H1 (cell line): ENCODE data around the gene RPS27A. TPM values are rescaled to one million over a fixed set of nuclear protein-coding genes. Genes with fewer than 3 reads are reported as not detected.

Source experiments
- CTCF ChIA-PET: fragments of 300-600 bp; sonication (Branson Sonifier 250); formaldehyde crosslinking; loops from one replicate; lab custom pipeline; 2021; ENCODE audit not compliant: partially characterized antibody; lab: Charles Lee
- POLR2A ChIA-PET: fragments of 300-600 bp; sonication (Branson Sonifier 250); formaldehyde crosslinking; loops from one replicate; lab custom pipeline; 2021; ENCODE audit warnings: inconsistent platforms; ENCODE audit not compliant: partially characterized antibody; lab: Charles Lee
- DNase-seq, 2 experiments: peaks; one replicate each; pipeline versions ENCODE4 v3.0.0 to v3.0.0-alpha.2; 2010 to 2022; ENCODE audit warnings: low spot score in 2 of 2, low read depth in 1 of 2, mixed read lengths in 1 of 2
- FAIRE-seq: peaks from 2 replicates; lab custom pipeline; 2011; peaks lifted over from hg19 to GRCh38; lab: Jason Lieb, UNC
- H2AFZ ChIP-seq: 2 replicates; pipeline ENCODE4 v1.8.1; 2012; ENCODE audit warnings: low read length, inconsistent platforms
- H2AK5ac ChIP-seq: 2 replicates; pipeline ENCODE4 v1.6.1; 2013; ENCODE audit warnings: low read depth, low read length
- H2BK120ac ChIP-seq: replicated peaks from 2 replicates; pipeline ENCODE3; 2013; ENCODE audit warnings: low read depth, low read length, inconsistent platforms
- H2BK12ac ChIP-seq: 2 replicates; pipeline ENCODE4 v1.6.1; 2013; ENCODE audit warnings: low read depth, low read length
- H2BK15ac ChIP-seq: 2 replicates; pipeline ENCODE4 v1.6.1; 2013; ENCODE audit warnings: low read length
- H2BK20ac ChIP-seq: 2 replicates; pipeline ENCODE4 v1.6.1; 2013; ENCODE audit warnings: low read length
- H2BK5ac ChIP-seq: 2 replicates; pipeline ENCODE4 v1.6.1; 2013; ENCODE audit warnings: low read depth, low read length
- H3K14ac ChIP-seq: 2 replicates; pipeline ENCODE4 v1.6.1; 2013; ENCODE audit warnings: inconsistent platforms; ENCODE audit not compliant: insufficient read length
- H3K18ac ChIP-seq: 2 replicates; pipeline ENCODE4 v1.6.1; 2013; ENCODE audit warnings: low read length; ENCODE audit errors: extremely low read depth
- H3K23ac ChIP-seq: 2 replicates; pipeline ENCODE4 v1.6.1; 2013; ENCODE audit warnings: inconsistent platforms; ENCODE audit not compliant: insufficient read length
- H3K23me2 ChIP-seq: 2 replicates; pipeline ENCODE4 v1.6.1; 2013; ENCODE audit warnings: low read depth, low read length
- H3K27ac ChIP-seq: 2 replicates; pipeline ENCODE4 v1.6.1; 2011; ENCODE audit warnings: low read depth, low read length, inconsistent platforms
- H3K27me3 ChIP-seq, 4 experiments: replicated peaks in 1 of 4; 1 replicate in 1 of 4; 2 replicates in 3 of 4; pipeline versions ENCODE4 v1.6.1 to v1.8.1; 2011 to 2013; ENCODE audit warnings: low read length in 3 of 4, mild to moderate bottlenecking in 3 of 4, inconsistent platforms in 2 of 4, mixed read lengths in 2 of 4, moderate library complexity in 1 of 4; ENCODE audit not compliant: control insufficient read depth in 3 of 4, insufficient read depth in 3 of 4; ENCODE audit errors: extremely low read depth in 1 of 4
- H3K36me3 ChIP-seq, 4 experiments: 2 replicates each; pipeline versions ENCODE4 v1.6.1 to v1.8.1; 2011 to 2013; ENCODE audit warnings: mild to moderate bottlenecking in 4 of 4, low read length in 3 of 4, moderate library complexity in 2 of 4, control low read depth in 1 of 4, inconsistent platforms in 1 of 4; ENCODE audit not compliant: insufficient read depth in 4 of 4, control insufficient read depth in 2 of 4
- H3K4ac ChIP-seq: replicated peaks from 2 replicates; pipeline ENCODE3; 2013; ENCODE audit warnings: low read length, low read depth, mixed read lengths, inconsistent platforms; ENCODE audit not compliant: insufficient read length
- H3K4me1 ChIP-seq, 4 experiments: replicated peaks in 1 of 4; 1 replicate in 1 of 4; 2 replicates in 3 of 4; pipeline versions ENCODE4 v1.6.1 to v1.8.1; 2011 to 2013; ENCODE audit warnings: low read length in 3 of 4, inconsistent platforms in 2 of 4, mixed read lengths in 1 of 4; ENCODE audit not compliant: insufficient read depth in 4 of 4, control insufficient read depth in 3 of 4
- H3K4me2 ChIP-seq, 2 experiments: 2 replicates each; pipeline versions ENCODE4 v1.6.1 to v1.8.1; 2011 to 2013; ENCODE audit warnings: low read depth in 2 of 2, low read length in 2 of 2, control low read depth in 1 of 2, inconsistent platforms in 1 of 2, mild to moderate bottlenecking in 1 of 2; ENCODE audit not compliant: insufficient read depth in 1 of 2
- H3K4me3 ChIP-seq, 4 experiments: fragments of 200-600, 300-600 bp in 1 of 4; sonication (generic), shearing (Covaris generic), sonication (Bioruptor Twin) in 1 of 4; 2 replicates each; pipeline versions ENCODE4 v1.5.1 to v1.8.1; 2011 to 2016; ENCODE audit warnings: low read length in 4 of 4, low read depth in 3 of 4, control low read depth in 2 of 4, inconsistent platforms in 2 of 4, mild to moderate bottlenecking in 2 of 4, mixed read lengths in 1 of 4, moderate library complexity in 1 of 4; ENCODE audit not compliant: insufficient read depth in 2 of 4; ENCODE audit errors: extremely low read depth in 1 of 4
- H3K56ac ChIP-seq: replicated peaks from 2 replicates; pipeline ENCODE3; 2013; ENCODE audit warnings: low read depth, mild to moderate bottlenecking, mixed read lengths, low read length, inconsistent platforms; ENCODE audit not compliant: insufficient read length
- H3K79me1 ChIP-seq: 2 replicates; pipeline ENCODE4 v1.6.1; 2013; ENCODE audit warnings: low read depth, low read length, control low read depth
- H3K79me2 ChIP-seq, 2 experiments: 2 replicates each; pipeline versions ENCODE4 v1.6.1 to v1.8.1; 2012 to 2013; ENCODE audit warnings: low read length in 2 of 2, mild to moderate bottlenecking in 2 of 2, inconsistent platforms in 1 of 2; ENCODE audit not compliant: insufficient read depth in 2 of 2, control insufficient read depth in 1 of 2
- H3K9ac ChIP-seq, 4 experiments: replicated peaks in 1 of 4; 1 replicate in 1 of 4; 2 replicates in 3 of 4; pipeline versions ENCODE4 v1.6.1 to v1.8.1; 2011 to 2013; ENCODE audit warnings: low read depth in 3 of 4, low read length in 3 of 4, control low read depth in 2 of 4, mild to moderate bottlenecking in 2 of 4, moderate library complexity in 2 of 4, inconsistent platforms in 1 of 4; ENCODE audit errors: extremely low read depth in 1 of 4
- H3K9me3 ChIP-seq, 2 experiments: 2 replicates each; pipeline versions ENCODE4 v1.6.1 to v1.8.1; 2012 to 2013; ENCODE audit warnings: mild to moderate bottlenecking in 2 of 2, moderate library complexity in 2 of 2, control low read depth in 1 of 2, inconsistent platforms in 1 of 2, low read depth in 1 of 2, low read length in 1 of 2, mixed read lengths in 1 of 2; ENCODE audit not compliant: insufficient read depth in 2 of 2
- H4K20me1 ChIP-seq, 2 experiments: replicated peaks in 1 of 2; 2 replicates each; pipeline versions ENCODE3 to v1.8.1; 2011 to 2013; ENCODE audit warnings: inconsistent platforms in 2 of 2, low read length in 2 of 2, mild to moderate bottlenecking in 1 of 2; ENCODE audit not compliant: insufficient read depth in 2 of 2, control insufficient read depth in 1 of 2
- H4K5ac ChIP-seq: 2 replicates; pipeline ENCODE4 v1.6.1; 2013; ENCODE audit warnings: low read length, low read depth, mixed read lengths, inconsistent platforms; ENCODE audit not compliant: insufficient read length
- H4K8ac ChIP-seq: 2 replicates; pipeline ENCODE4 v1.8.0; 2013; ENCODE audit warnings: mild to moderate bottlenecking, moderate library complexity, low read length, inconsistent platforms; ENCODE audit not compliant: insufficient read depth; ENCODE audit errors: extremely low read depth
- H4K91ac ChIP-seq: replicated peaks from 2 replicates; pipeline ENCODE3; 2013; ENCODE audit warnings: low read length, mixed read lengths, inconsistent platforms; ENCODE audit not compliant: insufficient read length
- BACH1 ChIP-seq: IDR thresholded peaks from 2 replicates; pipeline ENCODE4 v1.6.1; 2012; ENCODE audit warnings: low read length, improper control_type of control experiment
- KDM5A ChIP-seq: fragments of 200-600 bp; IDR thresholded peaks from 2 replicates; pipeline ENCODE4 v1.7.1; 2012; ENCODE audit warnings: mild to moderate bottlenecking, low read length, inconsistent platforms, mixed read lengths
- POLR2A ChIP-seq, 2 experiments: IDR thresholded peaks; 1 replicate in 1 of 2; 2 replicates in 1 of 2; pipeline ENCODE4 v1.6.1; 2011; ENCODE audit warnings: low read depth in 2 of 2, low read length in 2 of 2, mild to moderate bottlenecking in 2 of 2; ENCODE audit errors: control extremely low read depth in 1 of 2
- SIRT6 ChIP-seq: IDR thresholded peaks from one replicate; pipeline ENCODE4 v1.7.1; 2012; ENCODE audit warnings: low read length, inconsistent platforms
- SP1 ChIP-seq: IDR thresholded peaks from 2 replicates; pipeline ENCODE4 v1.6.1; 2011; ENCODE audit warnings: low read depth, low read length
- TAF1 ChIP-seq: IDR thresholded peaks from 2 replicates; pipeline ENCODE4 v1.6.1; 2011; ENCODE audit warnings: mild to moderate bottlenecking, low read depth, low read length
- WGBS, 2 experiments: shearing (Covaris generic) in 1 of 2; methylation state at CpG; one replicate each; pipeline versions ENCODE4 v1.1.6 to v1.1.7; 2013 to 2015; ENCODE audit warnings: low lambda C conversion rate in 2 of 2, mixed read lengths in 2 of 2, inconsistent platforms in 1 of 2, low coverage in 1 of 2, missing lambda C conversion rate in 1 of 2; ENCODE audit not compliant: insufficient replicate concordance in 2 of 2, insufficient coverage in 1 of 2, insufficient read length in 1 of 2; ENCODE audit errors: extremely low coverage in 1 of 2, missing lambda C conversion rate in 1 of 2; 5-methylcytosine and 5-hydroxymethylcytosine counted together
- polyA plus RNA-seq, 7 experiments: library from polyadenylated mRNA; depleted of rRNA in 3 of 7; stranded (reverse) in 5 of 7; unstranded in 2 of 7; fragments of >200 nt in 5 of 7; fragments of 200-250 nt in 2 of 7; gene quantifications; 1 replicate in 5 of 7; 2 replicates in 1 of 7; 4 replicates in 1 of 7; pipeline versions ENCODE4 v1.2.1 to v1.2.3, GENCODE V29; 2011 to 2013; ENCODE audit warnings: missing spikeins in 2 of 7, mixed read lengths in 2 of 7
- total RNA-seq: library from RNA; stranded (reverse); fragmentation: NEBNext Ultra II Directional; extraction: Animal tissue kit (Norgen Biotek cat#: 25700); gene quantifications from 2 replicates; pipeline ENCODE4 v1.2.1, GENCODE V29; 2021

Gene RPS27A
- total and polyA plus RNA-seq, 2 of the 8 experiments (the other 6 are each of a cell fraction or from before 2014, with no cell fraction given): 1,431 to 1,682 TPM

GRCh38 chr2:55247025-55247424 is 14.5 kb downstream of the RPS27A start:
- no peak for TF ChIP-seq SP1
- no peak for TF ChIP-seq SIRT6
- TF ChIP-seq TAF1: no peak
- TF ChIP-seq KDM5A: no peak
- no peak for TF ChIP-seq POLR2A (IDR thresholded peaks at IDR 0.05; ENCODE audit: control extremely low read depth in 1 of 2, low read depth in 2 of 2, low read length in 2 of 2)
- TF ChIP-seq BACH1: no peak
- Histone ChIP-seq H3K27ac (no peak overlapping the region), H3K18ac (no peak overlapping the region), H3K4ac (no peak overlapping the region), H3K79me2 (no peaks in the 10 kb centered on the region), H2AFZ (no peak overlapping the region), H2BK5ac (no peak overlapping the region), H3K4me3 (no peak overlapping the region), H3K4me1 (no peaks in the 10 kb centered on the region), H3K27me3 (no peaks in the 10 kb centered on the region), H2AK5ac (no peak overlapping the region), H4K5ac (no peak overlapping the region), H4K20me1 (peaks cover 0 to 2% of the 10 kb centered on the region in 2 experiments), H2BK12ac (no peak overlapping the region), H4K91ac (no peak overlapping the region), H2BK120ac (no peak overlapping the region), H3K14ac (no peak overlapping the region), H3K56ac (no peak overlapping the region), H3K23me2 (no peaks in the 10 kb centered on the region), H3K23ac (no peak overlapping the region), H4K8ac (no peak overlapping the region), H3K9ac (no peak overlapping the region), H2BK15ac (no peak overlapping the region), H3K36me3 (peaks cover 0 to 54% (median 10%) of the 10 kb centered on the region in 4 experiments; a peak in 5 of 8 replicates), H3K79me1 (no peaks in the 10 kb centered on the region), H2BK20ac (no peak overlapping the region), H3K9me3 (no peaks in the 10 kb centered on the region), H3K4me2 (no peak overlapping the region)
- DNase-seq (no peak), FAIRE-seq (no peak)
- WGBS, 2 experiments: 86% methylated on average over 5 of the region's 5 CpGs; no CpG with 5 or more reads in 1 of the 2 experiments
- CTCF ChIA-PET: interaction anchor here (0.6 to 0.7 kb wide), 3 partner anchors 66 to 540 kb away, joined by 3 read pairs; no protein-coding TSS in a partner anchor
- POLR2A ChIA-PET: interaction anchor here (0.9 to 1.3 kb wide), 3 partner anchors 11 to 15 kb away, joined by 3 to 5 read pairs (median 3); partner anchors contain the start of genes CLHC1 and RPS27A
